B cell (primary cell): ENCODE results near the gene KCNH5. TPM values are rescaled to one million over a fixed set of nuclear protein-coding genes. Genes with fewer than 3 reads are reported as not detected.

ENCODE experiments used
- ATAC-seq: fragments of 200-7000 bp; cut with Tn5 transposase; one replicate; pipeline ENCODE4 v1.10.0; 2021; ENCODE audit warnings: low read depth, mild to moderate bottlenecking, moderate number of reproducible peaks, moderate library complexity
- CTCF ChIA-PET: fragments of 350-600 bp; sonication (Branson Sonifier 250); formaldehyde crosslinking; loops from one replicate; lab custom pipeline; 2021; ENCODE audit warnings: antibody characterized with exemption, inconsistent platforms; lab: Charles Lee
- POLR2A ChIA-PET: fragments of 350-600 bp; sonication (Branson Sonifier 250); formaldehyde crosslinking; loops from one replicate; lab custom pipeline; 2021; ENCODE audit warnings: antibody characterized with exemption; lab: Charles Lee
- DNase-seq: peaks from one replicate; pipeline ENCODE4 v3.0.0; 2013
- H2AFZ ChIP-seq: 2 replicates; pipeline ENCODE4 v1.6.1; 2012; ENCODE audit warnings: mild to moderate bottlenecking, low read depth, low read length; ENCODE audit not compliant: insufficient read depth, poor library complexity, severe bottlenecking
- H3K27ac ChIP-seq, 2 donors: 1 replicate in 1 of 2; 2 replicates in 1 of 2; pipeline ENCODE4 v1.5.1; 2012 to 2013; ENCODE audit warnings: low read length in 2 of 2, mild to moderate bottlenecking in 2 of 2, moderate library complexity in 1 of 2
- H3K27me3 ChIP-seq, 4 experiments: fragments of 200-600 bp in 1 of 4; sonication (generic) in 1 of 4; replicated peaks in 1 of 4; 1 replicate in 2 of 4; 2 replicates in 2 of 4; pipeline versions ENCODE4 v1.6.1 to v1.7.0; 2013 to 2016; ENCODE audit warnings: low read length in 3 of 4, mild to moderate bottlenecking in 2 of 4, mixed read lengths in 1 of 4, moderate library complexity in 1 of 4; ENCODE audit not compliant: insufficient read depth in 4 of 4, control insufficient read depth in 3 of 4; ENCODE audit errors: control extremely low read depth in 1 of 4
- H3K36me3 ChIP-seq, 2 experiments: replicated peaks in 1 of 2; 1 replicate in 1 of 2; 2 replicates in 1 of 2; pipeline versions ENCODE4 v1.6.1 to v1.7.1; 2013; ENCODE audit warnings: low read length in 1 of 2; ENCODE audit not compliant: insufficient read depth in 2 of 2, control insufficient read depth in 1 of 2; ENCODE audit errors: control extremely low read depth in 1 of 2, extremely low read depth in 1 of 2
- H3K4me1 ChIP-seq, 2 donors: fragments of 200-600 bp in 1 of 2; sonication (generic) in 1 of 2; 1 replicate in 1 of 2; 2 replicates in 1 of 2; pipeline versions ENCODE4 v1.5.1 to v1.6.1; 2013 to 2017; ENCODE audit warnings: low read length in 2 of 2; ENCODE audit not compliant: control insufficient read depth in 2 of 2, insufficient read depth in 2 of 2
- H3K4me2 ChIP-seq: replicated peaks from 2 replicates; pipeline ENCODE3; 2012; ENCODE audit warnings: mild to moderate bottlenecking, low read depth, low read length; ENCODE audit not compliant: poor library complexity, severe bottlenecking
- H3K4me3 ChIP-seq, 5 experiments: fragments of 200-600 bp in 1 of 5; sonication (generic) in 1 of 5; 1 replicate in 3 of 5; 2 replicates in 2 of 5; pipeline versions ENCODE4 v1.5.1 to v1.7.0; 2011 to 2016; ENCODE audit warnings: low read length in 4 of 5, mild to moderate bottlenecking in 4 of 5, low read depth in 2 of 5, control low read depth in 1 of 5, moderate library complexity in 1 of 5; ENCODE audit not compliant: insufficient read depth in 1 of 5; ENCODE audit errors: control extremely low read depth in 1 of 5, extremely low read depth in 1 of 5
- H3K79me2 ChIP-seq: fragments of 200-600 bp; sonication (generic); one replicate; pipeline ENCODE4 v1.6.0; 2016; ENCODE audit warnings: low read length; ENCODE audit not compliant: control insufficient read depth, insufficient read depth
- H3K9ac ChIP-seq: fragments of 200-600 bp; sonication (generic); 2 replicates; pipeline ENCODE4 v1.6.1; 2017; ENCODE audit warnings: mild to moderate bottlenecking, low read length, moderate library complexity
- H3K9me3 ChIP-seq, 3 donors: one replicate each; pipeline versions ENCODE4 v1.6.1 to v1.7.1; 2013; ENCODE audit warnings: low read length in 2 of 3; ENCODE audit not compliant: control insufficient read depth in 2 of 3, insufficient read depth in 1 of 3; ENCODE audit errors: control extremely low read depth in 1 of 3
- H4K20me1 ChIP-seq: 2 replicates; pipeline ENCODE4 v1.6.0; 2012; ENCODE audit warnings: mild to moderate bottlenecking, low read length; ENCODE audit not compliant: insufficient read depth, control insufficient read depth, poor library complexity, severe bottlenecking
- H3K27ac Mint-ChIP-seq: one replicate; pipeline ENCODE4 v1.8.0; 2021; ENCODE audit warnings: mixed read lengths
- H3K27me3 Mint-ChIP-seq: one replicate; pipeline ENCODE4 v1.8.0; 2021; ENCODE audit warnings: mixed read lengths
- H3K4me1 Mint-ChIP-seq: one replicate; pipeline ENCODE4 v1.8.0; 2021; ENCODE audit warnings: mixed read lengths
- H3K4me3 Mint-ChIP-seq: one replicate; pipeline ENCODE4 v1.8.0; 2021; ENCODE audit warnings: mixed read lengths
- H3K9me3 Mint-ChIP-seq: one replicate; pipeline ENCODE4 v1.8.0; 2022; ENCODE audit warnings: mixed read lengths; ENCODE audit not compliant: insufficient read depth
- EZH2 ChIP-seq: IDR thresholded peaks from 2 replicates; pipeline ENCODE4 v1.6.1; 2012; ENCODE audit warnings: borderline replicate concordance, low read depth, mild to moderate bottlenecking, moderate library complexity, low read length; ENCODE audit not compliant: insufficient read depth, poor library complexity, severe bottlenecking
- WGBS: methylation state at CpG from one replicate; pipeline ENCODE4 v1.1.5; 2013; ENCODE audit warnings: missing lambda C conversion rate; ENCODE audit not compliant: insufficient coverage; 5-methylcytosine and 5-hydroxymethylcytosine counted together
- intact Hi-C: fragments of 100-400 bp; cut with micrococcal nuclease; formaldehyde crosslinking; loops from one replicate; pipeline ENCODE4 v1.10.0; 2022
- polyA plus RNA-seq: library from polyadenylated mRNA; depleted of rRNA; stranded (reverse); fragments of >200 nt; gene quantifications from 2 replicates; pipeline ENCODE4 v1.2.3, GENCODE V29; 2012
- total RNA-seq, 2 donors: library from RNA; stranded (reverse); fragments of 120-200 nt in 1 of 2; gene quantifications; 1 replicate in 1 of 2; 2 replicates in 1 of 2; pipeline versions ENCODE4 v1.2.3 to v1.2.4, GENCODE V29; 2013 to 2022
- TF ChIP-seq, protein P1 (sequence below): fragments of 200-600 bp; IDR thresholded peaks from one replicate; pipeline ENCODE4 v1.8.0; 2022; ENCODE audit warnings: antibody characterized with exemption, mild to moderate bottlenecking

Gene KCNH5
- total and polyA plus RNA-seq, 2 donors (not counting 1 experiment from before 2014, with no cell fraction given), result not detected

DNA sequence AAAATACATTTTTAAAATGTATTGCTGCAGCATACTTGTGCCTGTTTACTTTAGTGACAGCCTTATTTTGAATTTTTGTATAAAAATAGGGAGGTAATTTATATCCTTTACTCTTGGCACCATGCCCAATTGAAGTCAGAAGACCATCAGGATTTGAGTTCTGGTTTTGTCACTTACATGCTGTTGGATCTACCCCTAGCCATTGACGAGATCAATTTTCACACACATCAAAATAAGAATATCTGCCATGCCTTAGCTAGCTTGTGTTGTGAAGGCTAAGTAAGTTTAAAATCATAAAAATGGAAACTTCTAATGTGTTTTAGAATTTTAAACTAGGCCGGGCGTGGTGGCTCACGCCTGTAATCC is 381.8 kb downstream of the KCNH5 start:
- POLR2A ChIA-PET, result no interaction called here
- H3K36me3 ChIP-seq, result no peaks in the 10 kb centered on the region
- intact Hi-C loops, result no loop called here
- no peak overlapping the region for H3K27ac ChIP-seq
- Mint-ChIP-seq H3K27me3 (no peaks in the 10 kb centered on the region), H3K9me3 (peaks cover 11% of the 10 kb centered on the region), H3K27ac (no peak overlapping the region), H3K4me1 (no peaks in the 10 kb centered on the region), H3K4me3 (no peak overlapping the region)
- DNase-seq (no peak), ATAC-seq (no peak)
- CTCF ChIA-PET, result no interaction called here
- TF ChIP-seq, protein P1, sequence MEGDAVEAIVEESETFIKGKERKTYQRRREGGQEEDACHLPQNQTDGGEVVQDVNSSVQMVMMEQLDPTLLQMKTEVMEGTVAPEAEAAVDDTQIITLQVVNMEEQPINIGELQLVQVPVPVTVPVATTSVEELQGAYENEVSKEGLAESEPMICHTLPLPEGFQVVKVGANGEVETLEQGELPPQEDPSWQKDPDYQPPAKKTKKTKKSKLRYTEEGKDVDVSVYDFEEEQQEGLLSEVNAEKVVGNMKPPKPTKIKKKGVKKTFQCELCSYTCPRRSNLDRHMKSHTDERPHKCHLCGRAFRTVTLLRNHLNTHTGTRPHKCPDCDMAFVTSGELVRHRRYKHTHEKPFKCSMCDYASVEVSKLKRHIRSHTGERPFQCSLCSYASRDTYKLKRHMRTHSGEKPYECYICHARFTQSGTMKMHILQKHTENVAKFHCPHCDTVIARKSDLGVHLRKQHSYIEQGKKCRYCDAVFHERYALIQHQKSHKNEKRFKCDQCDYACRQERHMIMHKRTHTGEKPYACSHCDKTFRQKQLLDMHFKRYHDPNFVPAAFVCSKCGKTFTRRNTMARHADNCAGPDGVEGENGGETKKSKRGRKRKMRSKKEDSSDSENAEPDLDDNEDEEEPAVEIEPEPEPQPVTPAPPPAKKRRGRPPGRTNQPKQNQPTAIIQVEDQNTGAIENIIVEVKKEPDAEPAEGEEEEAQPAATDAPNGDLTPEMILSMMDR, result no peak
- no peak for TF ChIP-seq EZH2
- no peaks in the 10 kb centered on the region for H3K27me3 ChIP-seq
- no peak overlapping the region for H3K4me3 ChIP-seq
- H2AFZ ChIP-seq, result no peak overlapping the region
- H3K9me3 ChIP-seq, result peaks cover 0 to 3% (median 0%) of the 10 kb centered on the region in 3 donors
- no CpG with 5 or more reads among the region's 4 CpGs for WGBS
- H3K4me1 ChIP-seq, result no peaks in the 10 kb centered on the region
- no peak overlapping the region for H3K9ac ChIP-seq
- no peaks in the 10 kb centered on the region for H4K20me1 ChIP-seq
- H3K79me2 ChIP-seq, result no peaks in the 10 kb centered on the region
- no peak overlapping the region for H3K4me2 ChIP-seq

DNA sequence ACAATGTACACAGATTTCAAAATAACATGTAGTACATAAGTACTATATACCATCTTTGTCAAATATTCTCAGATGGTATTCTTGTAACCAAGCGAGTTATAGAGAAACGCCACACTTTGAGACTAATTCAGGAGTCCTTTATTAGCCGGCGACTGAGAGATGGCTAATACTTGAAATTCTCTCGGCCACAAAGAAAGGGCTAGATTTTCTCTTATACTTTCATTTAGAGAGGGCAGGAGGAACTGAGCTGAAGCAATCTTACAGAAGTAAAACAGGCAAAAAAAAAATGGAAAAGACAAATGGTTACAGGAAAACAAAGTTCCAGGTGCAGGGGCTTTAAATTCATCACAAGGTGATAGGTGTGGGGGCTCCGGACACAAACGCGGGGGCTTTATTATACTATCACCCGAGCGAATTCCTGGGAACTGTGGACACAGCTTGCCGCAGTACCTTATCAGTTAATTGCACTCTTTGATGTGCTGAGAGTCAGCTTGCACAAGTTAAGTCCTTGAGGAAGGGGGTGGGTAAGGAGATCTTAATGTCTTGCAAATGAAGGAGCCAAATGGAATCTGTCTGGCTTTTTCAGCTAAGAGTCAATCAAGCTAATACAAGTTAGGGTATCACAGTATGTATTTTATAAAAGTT is 382.3 kb downstream of the KCNH5 start:
- Mint-ChIP-seq H3K4me3 (no peak overlapping the region), H3K4me1 (no peaks in the 10 kb centered on the region), H3K27ac (no peak overlapping the region), H3K9me3 (peaks cover 14% of the 10 kb centered on the region), H3K27me3 (no peaks in the 10 kb centered on the region)
- TF ChIP-seq, protein P1, result no peak
- Histone ChIP-seq H2AFZ (no peak overlapping the region), H3K9me3 (peaks cover 0 to 3% (median 0%) of the 10 kb centered on the region in 3 donors), H3K9ac (no peak overlapping the region), H3K36me3 (no peaks in the 10 kb centered on the region), H3K4me3 (no peak overlapping the region), H3K79me2 (no peaks in the 10 kb centered on the region), H3K4me2 (no peak overlapping the region), H4K20me1 (no peaks in the 10 kb centered on the region), H3K27me3 (no peaks in the 10 kb centered on the region), H3K27ac (no peak overlapping the region), H3K4me1 (no peaks in the 10 kb centered on the region)
- ChIA-PET CTCF (no interaction called here), POLR2A (no interaction called here)
- ATAC-seq, result no peak
- intact Hi-C loops, result no loop called here
- WGBS, result 28% methylated on average over 10 of the region's 11 CpGs
- no peak for DNase-seq
